ENCODE results near the gene KL. TPM values are rescaled to one million over a fixed set of nuclear protein-coding genes. Genes with fewer than 3 reads are reported as not detected.

Gene KL
- total RNA-seq, 4 donors from 2014 or later = 1.3 to 1.6 (median 1.4) TPM

GRCh38 chr13:33106656-33107360 is 90.6 kb downstream of the KL start:
- intact Hi-C loops (cut with DNase I; ENCODE audit: low total_unique reads) (no loop called here), in situ Hi-C loops (cut with MboI; ENCODE audit: low sequenced_read_pairs in 4 of 4) (no loop called here)
- Histone ChIP-seq H3K27me3 (no peaks in the 10 kb centered on the region), H3K27ac (no peak overlapping the region), H3K9me3 (no peaks in the 10 kb centered on the region), H3K36me3 (peaks cover 0 to 40% of the 10 kb centered on the region in 2 donors), H3K4me3 (no peak overlapping the region), H3K4me1 (peaks cover 21 to 22% of the 10 kb centered on the region in 2 donors)
- DNase-seq (no peak), ATAC-seq (no peak)
- TF ChIP-seq CTCF (IDR thresholded peaks at IDR 0.05 in 4 of 5, conservative IDR thresholded peaks at IDR 0.05 in 1 of 5) (no peak), POLR2A (IDR thresholded peaks at IDR 0.05) (no peak)

GRCh38 chr13:33107361-33107760 is 91.1 kb downstream of the KL start:
- H3K27ac ChIP-seq = no peak overlapping the region
- intact Hi-C loops (cut with DNase I; ENCODE audit: low total_unique reads) = no loop called here
- H3K4me3 ChIP-seq = no peak overlapping the region
- no peak for ATAC-seq
- no peak for DNase-seq
- H3K36me3 ChIP-seq = peaks cover 0 to 40% of the 10 kb centered on the region in 2 donors
- no peaks in the 10 kb centered on the region for H3K9me3 ChIP-seq
- in situ Hi-C loops (cut with MboI; ENCODE audit: low sequenced_read_pairs in 4 of 4) = no loop called here
- H3K4me1 ChIP-seq = peaks cover 24 to 26% of the 10 kb centered on the region in 2 donors
- no peaks in the 10 kb centered on the region for H3K27me3 ChIP-seq
- no peak for TF ChIP-seq CTCF (IDR thresholded peaks at IDR 0.05 in 4 of 5, conservative IDR thresholded peaks at IDR 0.05 in 1 of 5)
- TF ChIP-seq POLR2A (IDR thresholded peaks at IDR 0.05) = no peak

- no peaks in the 10 kb centered on the region for H3K9me3 ChIP-seq
- no peak overlapping the region for H3K4me3 ChIP-seq
- DNase-seq (no peak), ATAC-seq (no peak)
- H3K36me3 ChIP-seq = peaks cover 0 to 45% of the 10 kb centered on the region in 2 donors
- H3K27me3 ChIP-seq = no peaks in the 10 kb centered on the region
- TF ChIP-seq POLR2A (IDR thresholded peaks at IDR 0.05) (no peak), CTCF (IDR thresholded peaks at IDR 0.05 in 4 of 5, conservative IDR thresholded peaks at IDR 0.05 in 1 of 5) (no peak)
- H3K4me1 ChIP-seq = peaks cover 24 to 26% of the 10 kb centered on the region in 2 donors
- intact Hi-C loops (cut with DNase I; ENCODE audit: low total_unique reads) = no loop called here
- no peak overlapping the region for H3K27ac ChIP-seq
- in situ Hi-C loops (cut with MboI; ENCODE audit: low sequenced_read_pairs in 4 of 4) = no loop called here
Observed at GRCh38 chr13:33108620-33109019, 92.4 kb downstream of the KL start.

GRCh38 chr13:33109271-33109697 is 93.1 kb downstream of the KL start:
- in situ Hi-C loops (cut with MboI; ENCODE audit: low sequenced_read_pairs in 4 of 4) = no loop called here
- ATAC-seq = peak; percentile 17 to 34

More at GRCh38 chr13:33109271-33109697, 93.1 kb downstream of the KL start:
- H3K27ac ChIP-seq = peak overlapping the region in 3 of 4 donors; percentile 11 to 70 (median 60)
- H3K4me3 ChIP-seq = no peak overlapping the region
- intact Hi-C loops (cut with DNase I; ENCODE audit: low total_unique reads) = no loop called here
- H3K9me3 ChIP-seq = no peaks in the 10 kb centered on the region
- no peaks in the 10 kb centered on the region for H3K27me3 ChIP-seq
- TF ChIP-seq POLR2A (IDR thresholded peaks at IDR 0.05) (no peak), CTCF (IDR thresholded peaks at IDR 0.05 in 4 of 5, conservative IDR thresholded peaks at IDR 0.05 in 1 of 5) (no peak)
- DNase-seq = no peak
- H3K36me3 ChIP-seq = peaks cover 0 to 47% of the 10 kb centered on the region in 2 donors
- peaks cover 24 to 26% of the 10 kb centered on the region in 2 donors for H3K4me1 ChIP-seq

Data from gastrocnemius medialis (tissue), 4 donors.